K562 (cell line): ENCODE measurements around the gene NBPF3. TPM values are rescaled to one million over a fixed set of nuclear protein-coding genes. Genes with fewer than 3 reads are reported as not detected.

Experiments
- polyA plus RNA-seq, 8 experiments: library from polyadenylated mRNA; depleted of rRNA in 4 of 8; stranded (reverse) in 5 of 8; unstranded in 3 of 8; fragments of >200 nt; fragmentation: Nextera tagmentation in 2 of 8; fragmentation: Illumina TruSeq in 1 of 8; extraction: Ambion mirVana in 2 of 8; extraction: Trizol in 1 of 8; gene quantifications; 2 replicates each; pipeline versions ENCODE4 v1.2.1 to v1.2.3, GENCODE V29; 2011 to 2014; ENCODE audit warnings: inconsistent platforms in 1 of 8, missing spikeins in 1 of 8
- total RNA-seq, 7 experiments: library from RNA; depleted of rRNA in 6 of 7; stranded (reverse); fragments of >200 nt in 6 of 7; fragmentation: Illumina TruSeq in 2 of 7; extraction: Trizol in 2 of 7; gene quantifications; 2 replicates each; pipeline versions ENCODE4 v1.2.1 to v1.2.3, GENCODE V29; 2011 to 2021; ENCODE audit warnings: low replicate concordance in 1 of 7
- TF ChIP-seq, protein P1 (sequence below): sonication (generic); formaldehyde crosslinking; IDR thresholded peaks from 2 replicates; pipeline ENCODE4 v1.8.1; 2022; ENCODE audit warnings: missing genetic modification reagents
- TF ChIP-seq, protein P2 (sequence below): sonication (generic); formaldehyde crosslinking; IDR thresholded peaks from 2 replicates; pipeline ENCODE4 v1.8.0; 2023; ENCODE audit warnings: missing genetic modification reagents, mild to moderate bottlenecking, borderline replicate concordance

Gene NBPF3
- total and polyA plus RNA-seq, 9 of the 15 experiments (the other 6 are each of a cell fraction or from before 2014, with no cell fraction given): 1.5 to 7.3 (median 5.4) TPM

DNA sequence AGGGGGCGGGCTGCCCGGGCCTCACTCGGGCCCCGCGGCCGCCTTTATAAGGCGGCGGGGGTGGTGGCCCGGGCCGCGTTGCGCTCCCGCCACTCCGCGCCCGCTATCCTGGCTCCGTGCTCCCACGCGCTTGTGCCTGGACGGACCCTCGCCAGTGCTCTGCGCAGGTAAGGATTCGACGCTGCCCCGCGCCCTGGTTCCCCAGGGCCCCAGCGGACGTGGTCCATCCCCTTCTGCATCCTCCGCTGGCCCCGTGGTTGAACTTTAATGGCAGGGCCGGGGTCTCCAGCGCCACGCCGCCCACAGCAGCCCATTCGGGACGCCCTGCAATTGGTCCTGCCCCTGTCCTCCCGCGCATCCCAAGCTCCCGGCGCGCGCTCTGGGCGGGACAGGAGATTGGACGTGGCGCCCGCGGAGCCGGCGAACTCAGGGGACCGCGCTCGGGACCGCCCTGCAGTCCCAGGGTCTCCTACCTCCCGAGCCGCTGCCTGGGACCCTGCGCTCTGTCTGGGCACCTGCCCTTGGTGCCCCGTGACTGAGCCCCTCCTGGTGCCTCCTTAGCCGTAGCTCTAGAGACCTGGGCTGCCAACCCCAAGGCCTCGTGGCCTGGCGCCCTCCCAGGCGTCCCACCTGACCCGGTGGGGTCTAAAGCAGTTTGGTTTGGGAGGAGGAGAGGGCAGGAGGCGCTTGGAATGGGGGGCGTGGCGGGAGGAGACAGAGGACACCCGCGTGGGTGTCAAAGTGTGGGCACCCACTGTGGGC, 69.6 kb downstream of the NBPF3 start, which contains the start of gene ALPL (continued):
- TF ChIP-seq, protein P1, sequence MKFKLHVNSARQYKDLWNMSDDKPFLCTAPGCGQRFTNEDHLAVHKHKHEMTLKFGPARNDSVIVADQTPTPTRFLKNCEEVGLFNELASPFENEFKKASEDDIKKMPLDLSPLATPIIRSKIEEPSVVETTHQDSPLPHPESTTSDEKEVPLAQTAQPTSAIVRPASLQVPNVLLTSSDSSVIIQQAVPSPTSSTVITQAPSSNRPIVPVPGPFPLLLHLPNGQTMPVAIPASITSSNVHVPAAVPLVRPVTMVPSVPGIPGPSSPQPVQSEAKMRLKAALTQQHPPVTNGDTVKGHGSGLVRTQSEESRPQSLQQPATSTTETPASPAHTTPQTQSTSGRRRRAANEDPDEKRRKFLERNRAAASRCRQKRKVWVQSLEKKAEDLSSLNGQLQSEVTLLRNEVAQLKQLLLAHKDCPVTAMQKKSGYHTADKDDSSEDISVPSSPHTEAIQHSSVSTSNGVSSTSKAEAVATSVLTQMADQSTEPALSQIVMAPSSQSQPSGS (CRISPR knock-in tag): no peak
- TF ChIP-seq, protein P2, sequence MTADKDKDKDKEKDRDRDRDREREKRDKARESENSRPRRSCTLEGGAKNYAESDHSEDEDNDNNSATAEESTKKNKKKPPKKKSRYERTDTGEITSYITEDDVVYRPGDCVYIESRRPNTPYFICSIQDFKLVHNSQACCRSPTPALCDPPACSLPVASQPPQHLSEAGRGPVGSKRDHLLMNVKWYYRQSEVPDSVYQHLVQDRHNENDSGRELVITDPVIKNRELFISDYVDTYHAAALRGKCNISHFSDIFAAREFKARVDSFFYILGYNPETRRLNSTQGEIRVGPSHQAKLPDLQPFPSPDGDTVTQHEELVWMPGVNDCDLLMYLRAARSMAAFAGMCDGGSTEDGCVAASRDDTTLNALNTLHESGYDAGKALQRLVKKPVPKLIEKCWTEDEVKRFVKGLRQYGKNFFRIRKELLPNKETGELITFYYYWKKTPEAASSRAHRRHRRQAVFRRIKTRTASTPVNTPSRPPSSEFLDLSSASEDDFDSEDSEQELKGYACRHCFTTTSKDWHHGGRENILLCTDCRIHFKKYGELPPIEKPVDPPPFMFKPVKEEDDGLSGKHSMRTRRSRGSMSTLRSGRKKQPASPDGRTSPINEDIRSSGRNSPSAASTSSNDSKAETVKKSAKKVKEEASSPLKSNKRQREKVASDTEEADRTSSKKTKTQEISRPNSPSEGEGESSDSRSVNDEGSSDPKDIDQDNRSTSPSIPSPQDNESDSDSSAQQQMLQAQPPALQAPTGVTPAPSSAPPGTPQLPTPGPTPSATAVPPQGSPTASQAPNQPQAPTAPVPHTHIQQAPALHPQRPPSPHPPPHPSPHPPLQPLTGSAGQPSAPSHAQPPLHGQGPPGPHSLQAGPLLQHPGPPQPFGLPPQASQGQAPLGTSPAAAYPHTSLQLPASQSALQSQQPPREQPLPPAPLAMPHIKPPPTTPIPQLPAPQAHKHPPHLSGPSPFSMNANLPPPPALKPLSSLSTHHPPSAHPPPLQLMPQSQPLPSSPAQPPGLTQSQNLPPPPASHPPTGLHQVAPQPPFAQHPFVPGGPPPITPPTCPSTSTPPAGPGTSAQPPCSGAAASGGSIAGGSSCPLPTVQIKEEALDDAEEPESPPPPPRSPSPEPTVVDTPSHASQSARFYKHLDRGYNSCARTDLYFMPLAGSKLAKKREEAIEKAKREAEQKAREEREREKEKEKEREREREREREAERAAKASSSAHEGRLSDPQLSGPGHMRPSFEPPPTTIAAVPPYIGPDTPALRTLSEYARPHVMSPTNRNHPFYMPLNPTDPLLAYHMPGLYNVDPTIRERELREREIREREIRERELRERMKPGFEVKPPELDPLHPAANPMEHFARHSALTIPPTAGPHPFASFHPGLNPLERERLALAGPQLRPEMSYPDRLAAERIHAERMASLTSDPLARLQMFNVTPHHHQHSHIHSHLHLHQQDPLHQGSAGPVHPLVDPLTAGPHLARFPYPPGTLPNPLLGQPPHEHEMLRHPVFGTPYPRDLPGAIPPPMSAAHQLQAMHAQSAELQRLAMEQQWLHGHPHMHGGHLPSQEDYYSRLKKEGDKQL (CRISPR knock-in tag): no peak
